ENCODE measurements around the gene KIFC3.
"Not testable (repeated sequence)": the region's sequence is repeated elsewhere in the genome, so short reads cannot be mapped to it uniquely, and the experiment has no call there.

The KIFC3 gene

GRCh38 chr16:57752581-57753447 lies 49.5 kb downstream of the KIFC3 start:
- Mint-ChIP-seq H3K9me3 (no peaks in the 10 kb centered on the region), H3K27me3 (no peaks in the 10 kb centered on the region), H3K36me3 (ENCODE audit: low read depth) (peaks cover 8% of the 10 kb centered on the region), H3K4me3 (no peak overlapping the region), H3K4me1 (no peaks in the 10 kb centered on the region), H3K27ac (no peak overlapping the region)
- ATAC-seq (no peak), DNase-seq (no peak)

- no peaks in the 10 kb centered on the region for H3K9me3 Mint-ChIP-seq
- no peaks in the 10 kb centered on the region for H3K4me1 Mint-ChIP-seq
- ATAC-seq = no peak
Observed at GRCh38 chr16:57752203-57752580, 50.1 kb downstream of the KIFC3 start.

GRCh38 chr16:57751539-57752202 lies 50.6 kb downstream of the KIFC3 start:
- Mint-ChIP-seq H3K36me3 (ENCODE audit: low read depth) (peaks cover 8% of the 10 kb centered on the region), H3K27me3 (no peaks in the 10 kb centered on the region), H3K27ac (no peak overlapping the region), H3K4me1 (no peaks in the 10 kb centered on the region), H3K4me3 (no peak overlapping the region), H3K9me3 (no peaks in the 10 kb centered on the region)
- no peak for DNase-seq
- no peak for ATAC-seq

More at GRCh38 chr16:57752203-57752580, 50.1 kb downstream of the KIFC3 start:
- Mint-ChIP-seq H3K27me3 (no peaks in the 10 kb centered on the region), H3K36me3 (ENCODE audit: low read depth) (peaks cover 8% of the 10 kb centered on the region), H3K27ac (no peak overlapping the region), H3K4me3 (no peak overlapping the region)
- no peak for DNase-seq

- H3K9me3 Mint-ChIP-seq = no peaks in the 10 kb centered on the region
- H3K36me3 Mint-ChIP-seq (ENCODE audit: low read depth) = peaks cover 5% of the 10 kb centered on the region
- no peaks in the 10 kb centered on the region for H3K27me3 Mint-ChIP-seq
- no peaks in the 10 kb centered on the region for H3K4me1 Mint-ChIP-seq
- H3K4me3 Mint-ChIP-seq = no peak overlapping the region
- ATAC-seq = no peak
- DNase-seq = no peak
- peak overlapping the region; percentile 7 for H3K27ac Mint-ChIP-seq
Observed at GRCh38 chr16:57750796-57751538, 51.3 kb downstream of the KIFC3 start.

GRCh38 chr16:57749856-57750452 lies 52.3 kb downstream of the KIFC3 start:
- no peak for DNase-seq
- H3K27me3 Mint-ChIP-seq = no peaks in the 10 kb centered on the region
- no peaks in the 10 kb centered on the region for H3K9me3 Mint-ChIP-seq
- no peaks in the 10 kb centered on the region for H3K4me1 Mint-ChIP-seq
- no peak overlapping the region for H3K4me3 Mint-ChIP-seq
- peaks cover 5% of the 10 kb centered on the region for H3K36me3 Mint-ChIP-seq (ENCODE audit: low read depth)
- no peak overlapping the region for H3K27ac Mint-ChIP-seq
- ATAC-seq = no peak

- Mint-ChIP-seq H3K4me3 (no peak overlapping the region), H3K27ac (no peak overlapping the region), H3K27me3 (no peaks in the 10 kb centered on the region), H3K36me3 (ENCODE audit: low read depth) (peaks cover 5% of the 10 kb centered on the region), H3K9me3 (no peaks in the 10 kb centered on the region), H3K4me1 (no peaks in the 10 kb centered on the region)
- ATAC-seq (no peak), DNase-seq (no peak)
Observed at GRCh38 chr16:57749101-57749692, 53.1 kb downstream of the KIFC3 start.

- H3K4me3 Mint-ChIP-seq = no peak overlapping the region
Observed at GRCh38 chr16:57748596-57748995, 53.7 kb downstream of the KIFC3 start.

GRCh38 chr16:57747996-57748395 lies 54.3 kb downstream of the KIFC3 start:
- ATAC-seq = no peak
- DNase-seq = no peak
- peaks cover 5% of the 10 kb centered on the region for H3K36me3 Mint-ChIP-seq (ENCODE audit: low read depth)
- H3K27ac Mint-ChIP-seq = no peak overlapping the region
- H3K4me1 Mint-ChIP-seq = no peaks in the 10 kb centered on the region
- no peaks in the 10 kb centered on the region for H3K27me3 Mint-ChIP-seq
- H3K4me3 Mint-ChIP-seq = no peak overlapping the region
- no peaks in the 10 kb centered on the region for H3K9me3 Mint-ChIP-seq

More at GRCh38 chr16:57748596-57748995, 53.7 kb downstream of the KIFC3 start:
- Mint-ChIP-seq H3K27me3 (no peaks in the 10 kb centered on the region), H3K27ac (no peak overlapping the region), H3K9me3 (no peaks in the 10 kb centered on the region), H3K36me3 (ENCODE audit: low read depth) (peaks cover 5% of the 10 kb centered on the region), H3K4me1 (no peaks in the 10 kb centered on the region)
- DNase-seq = no peak
- no peak for ATAC-seq

- H3K9me3 Mint-ChIP-seq = no peaks in the 10 kb centered on the region
- no peaks in the 10 kb centered on the region for H3K27me3 Mint-ChIP-seq
- H3K4me1 Mint-ChIP-seq = no peaks in the 10 kb centered on the region
- ATAC-seq (no peak), DNase-seq (no peak)
- H3K4me3 Mint-ChIP-seq = no peak overlapping the region
- peaks cover 8% of the 10 kb centered on the region for H3K36me3 Mint-ChIP-seq (ENCODE audit: low read depth)
- no peak overlapping the region for H3K27ac Mint-ChIP-seq
Observed at GRCh38 chr16:57747496-57747895, 54.8 kb downstream of the KIFC3 start.

GRCh38 chr16:57747091-57747490 lies 55.2 kb downstream of the KIFC3 start:
- H3K36me3 Mint-ChIP-seq (ENCODE audit: low read depth) = peaks cover 8% of the 10 kb centered on the region
- no peak for DNase-seq
- no peaks in the 10 kb centered on the region for H3K27me3 Mint-ChIP-seq
- H3K4me3 Mint-ChIP-seq = no peak overlapping the region
- no peak for ATAC-seq
- H3K27ac Mint-ChIP-seq = no peak overlapping the region
- no peaks in the 10 kb centered on the region for H3K9me3 Mint-ChIP-seq
- H3K4me1 Mint-ChIP-seq = no peaks in the 10 kb centered on the region

GRCh38 chr16:57746316-57746715 lies 56.0 kb downstream of the KIFC3 start:
- H3K9me3 Mint-ChIP-seq; DNase-seq; H3K4me1 Mint-ChIP-seq; H3K27ac Mint-ChIP-seq; H3K27me3 Mint-ChIP-seq; H3K4me3 Mint-ChIP-seq; ATAC-seq; H3K36me3 Mint-ChIP-seq (ENCODE audit: low read depth): not testable (repeated sequence)

- no peaks in the 10 kb centered on the region for H3K4me1 Mint-ChIP-seq
- no peaks in the 10 kb centered on the region for H3K9me3 Mint-ChIP-seq
- H3K4me3 Mint-ChIP-seq = no peak overlapping the region
- no peaks in the 10 kb centered on the region for H3K27me3 Mint-ChIP-seq
- DNase-seq (no peak), ATAC-seq (no peak)
- peaks cover 11% of the 10 kb centered on the region for H3K36me3 Mint-ChIP-seq (ENCODE audit: low read depth)
- H3K27ac Mint-ChIP-seq = no peak overlapping the region
Observed at GRCh38 chr16:57745768-57746167, 56.5 kb downstream of the KIFC3 start.

- no peak for DNase-seq
- no peak for ATAC-seq
- Mint-ChIP-seq H3K27me3 (no peaks in the 10 kb centered on the region), H3K36me3 (ENCODE audit: low read depth) (peaks cover 9% of the 10 kb centered on the region), H3K4me3 (no peak overlapping the region), H3K4me1 (no peaks in the 10 kb centered on the region), H3K27ac (no peak overlapping the region), H3K9me3 (no peaks in the 10 kb centered on the region)
Observed at GRCh38 chr16:57744642-57744903, 57.7 kb downstream of the KIFC3 start.

GRCh38 chr16:57743886-57744641 lies 58.2 kb downstream of the KIFC3 start:
- no peak for DNase-seq
- ATAC-seq = no peak
- Mint-ChIP-seq H3K4me1 (no peaks in the 10 kb centered on the region), H3K27me3 (no peaks in the 10 kb centered on the region), H3K27ac (no peak overlapping the region), H3K36me3 (ENCODE audit: low read depth) (peaks cover 9% of the 10 kb centered on the region), H3K4me3 (no peak overlapping the region), H3K9me3 (no peaks in the 10 kb centered on the region)

Data from activated naive CD8-positive, alpha-beta T cell treated with anti-CD3 and anti-CD28 coated beads, Interleukin-2, amount 50 U/mL, for 24 hours (primary cell).